NOMO-1 treated with DMSO at 0.1 percent for 48 hours (cell line): Measurements from ENCODE around the gene CAB39L.
A peak's percentile ranks its signal among the peaks of the same experiment; 100 is the strongest.

Source experiments
- DNase-seq: peaks from one replicate; lab custom pipeline; 2025; ENCODE audit not compliant: unreplicated experiment; lab: John Stamatoyannopoulos, UW

Gene CAB39L

GRCh38 chr13:49441846-49442245, 2.0 kb downstream of the CAB39L start:
- no peak for DNase-seq

- DNase-seq, result no peak
Observed at GRCh38 chr13:49441312-49441711, 2.6 kb downstream of the CAB39L start.

- DNase-seq, result no peak
Observed at GRCh38 chr13:49439609-49440008, 4.3 kb downstream of the CAB39L start.

- no peak for DNase-seq
Observed at GRCh38 chr13:49437705-49438104, 6.2 kb downstream of the CAB39L start.

GRCh38 chr13:49436890-49437289, 7.0 kb downstream of the CAB39L start:
- DNase-seq, result peak; percentile 23

- no peak for DNase-seq
Observed at GRCh38 chr13:49435992-49436391, 7.9 kb downstream of the CAB39L start.

- DNase-seq, result no peak
Observed at GRCh38 chr13:49429121-49429520, 14.7 kb downstream of the CAB39L start.

- DNase-seq, result peak; percentile 20
Observed at GRCh38 chr13:49428041-49428763, 15.7 kb downstream of the CAB39L start.

- DNase-seq, result peak; percentile 89
Observed at GRCh38 chr13:49424011-49424560, 19.8 kb downstream of the CAB39L start.

- no peak for DNase-seq
Observed at GRCh38 chr13:49421391-49421790, 22.5 kb downstream of the CAB39L start.

GRCh38 chr13:49419276-49419675, 24.6 kb downstream of the CAB39L start:
- no peak for DNase-seq

GRCh38 chr13:49418206-49418605, 25.7 kb downstream of the CAB39L start:
- peak; percentile 76 for DNase-seq

GRCh38 chr13:49417161-49417560, 26.7 kb downstream of the CAB39L start:
- DNase-seq, result peak; percentile 7

GRCh38 chr13:49412749-49413148, 31.1 kb downstream of the CAB39L start:
- no peak for DNase-seq

- no peak for DNase-seq
Observed at GRCh38 chr13:49411353-49411752, 32.5 kb downstream of the CAB39L start.

GRCh38 chr13:49410477-49410876, 33.4 kb downstream of the CAB39L start:
- no peak for DNase-seq

- DNase-seq, result no peak
Observed at GRCh38 chr13:49410006-49410405, 33.9 kb downstream of the CAB39L start.

- DNase-seq, result no peak
Observed at GRCh38 chr13:49409008-49409407, 34.9 kb downstream of the CAB39L start.

- DNase-seq, result no peak
Observed at GRCh38 chr13:49407936-49408335, 35.9 kb downstream of the CAB39L start.

GRCh38 chr13:49407068-49407467, 36.8 kb downstream of the CAB39L start:
- no peak for DNase-seq

- no peak for DNase-seq
Observed at GRCh38 chr13:49404703-49405020, 39.2 kb downstream of the CAB39L start.

- DNase-seq, result no peak
Observed at GRCh38 chr13:49403996-49404702, 39.7 kb downstream of the CAB39L start.
